SK-N-SH (cell line): Measurements from ENCODE around the gene FOXM1. TPM values are rescaled to one million over a fixed set of nuclear protein-coding genes. Genes with fewer than 3 reads are reported as not detected.

Experiments
- CTCF ChIA-PET: fragments of 300-600, 350-600 bp; formaldehyde crosslinking; extraction: SDS; loops from one replicate; lab custom pipeline; 2021; lab: Yijun Ruan, JAX
- POLR2A ChIA-PET: fragments of 350-600 bp; sonication (Branson Sonifier 250); formaldehyde crosslinking; extraction: SDS; loops from one replicate; lab custom pipeline; 2020; ENCODE audit warnings: antibody characterized with exemption, inconsistent platforms; lab: Yijun Ruan, JAX
- DNase-seq: peaks from one replicate; pipeline ENCODE4 v3.0.0; 2012
- H2AFZ ChIP-seq: fragments of 200-600 bp; sonication (generic); 2 replicates; pipeline ENCODE4 v1.8.1; 2016; ENCODE audit warnings: antibody characterized with exemption, mild to moderate bottlenecking, low read depth
- H3F3A ChIP-seq: fragments of 200-600 bp; sonication (generic); replicated peaks from 2 replicates; pipeline ENCODE3; 2016; ENCODE audit warnings: antibody characterized with exemption, mild to moderate bottlenecking; ENCODE audit not compliant: insufficient read depth
- H3K27ac ChIP-seq, 2 experiments: fragments of 200-500 bp in 1 of 2; fragments of 200-600 bp in 1 of 2; sonication (Bioruptor generic) in 1 of 2; sonication (generic), shearing (Covaris generic) in 1 of 2; 2 replicates each; pipeline versions ENCODE4 v1.5.1 to v1.6.1; 2014 to 2016; ENCODE audit warnings: low read depth in 2 of 2, inconsistent platforms in 1 of 2, low read length in 1 of 2, mild to moderate bottlenecking in 1 of 2, mixed read lengths in 1 of 2
- H3K27me3 ChIP-seq: fragments of 200-600 bp; sonication (generic), shearing (Covaris generic); 2 replicates; pipeline ENCODE4 v1.6.1; 2016; ENCODE audit warnings: mixed run types; ENCODE audit not compliant: insufficient read depth
- H3K36me3 ChIP-seq, 2 experiments: fragments of 200-500 bp in 1 of 2; fragments of 200-600 bp in 1 of 2; sonication (Bioruptor generic) in 1 of 2; sonication (generic) in 1 of 2; replicated peaks in 1 of 2; 2 replicates each; pipeline versions ENCODE3 to v1.5.1; 2014 to 2016; ENCODE audit warnings: low read length in 1 of 2, mild to moderate bottlenecking in 1 of 2; ENCODE audit not compliant: insufficient read depth in 2 of 2, control insufficient read depth in 1 of 2
- H3K4me1 ChIP-seq, 2 experiments: fragments of 200-500 bp in 1 of 2; fragments of 200-600 bp in 1 of 2; sonication (Bioruptor generic) in 1 of 2; sonication (generic), shearing (Covaris generic) in 1 of 2; 2 replicates each; pipeline versions ENCODE4 v1.5.1 to v1.6.1; 2014 to 2016; ENCODE audit warnings: low read depth in 1 of 2, low read length in 1 of 2, mixed run types in 1 of 2; ENCODE audit not compliant: insufficient read depth in 2 of 2, control insufficient read depth in 1 of 2
- H3K4me2 ChIP-seq: fragments of 200-600 bp; sonication (generic), shearing (Covaris generic); 2 replicates; pipeline ENCODE4 v1.6.1; 2017; ENCODE audit warnings: mixed run types
- H3K4me3 ChIP-seq, 2 experiments: fragments of 200-500 bp in 1 of 2; fragments of 200-600 bp in 1 of 2; sonication (Bioruptor generic) in 1 of 2; sonication (generic), shearing (Covaris generic) in 1 of 2; 2 replicates each; pipeline versions ENCODE4 v1.5.1 to v1.8.1; 2014 to 2016; ENCODE audit warnings: low read depth in 2 of 2, inconsistent platforms in 1 of 2, low read length in 1 of 2, mild to moderate bottlenecking in 1 of 2, mixed read lengths in 1 of 2, moderate library complexity in 1 of 2
- H3K79me2 ChIP-seq: fragments of 200-600 bp; sonication (generic); 2 replicates; pipeline ENCODE4 v1.8.1; 2017; ENCODE audit warnings: mild to moderate bottlenecking; ENCODE audit not compliant: insufficient read depth
- H3K9ac ChIP-seq: fragments of 200-600 bp; sonication (generic); 2 replicates; pipeline ENCODE4 v1.6.1; 2017; ENCODE audit warnings: mixed run types
- H3K9me2 ChIP-seq: fragments of 200-600 bp; sonication (generic); 2 replicates; pipeline ENCODE4 v1.6.1; 2017; ENCODE audit warnings: mixed run types
- H3K9me3 ChIP-seq: fragments of 200-600 bp; sonication (generic); 2 replicates; pipeline ENCODE4 v1.6.1; 2017; ENCODE audit warnings: mixed run types, mild to moderate bottlenecking, moderate library complexity
- H4K20me1 ChIP-seq: fragments of 200-600 bp; sonication (generic); 2 replicates; pipeline ENCODE4 v1.6.1; 2017; ENCODE audit warnings: mild to moderate bottlenecking, mixed run types; ENCODE audit not compliant: insufficient read depth
- CHD2 ChIP-seq: fragments of 150-350 bp; IDR thresholded peaks from 2 replicates; pipeline ENCODE4 v1.6.1; 2018; ENCODE audit warnings: low read length; ENCODE audit not compliant: partially characterized antibody
- GATA2 ChIP-seq: sonication (generic); formaldehyde crosslinking; IDR thresholded peaks from 2 replicates; pipeline ENCODE4 v1.5.0; 2020; ENCODE audit warnings: mild to moderate bottlenecking, missing genetic modification reagents
- JUND ChIP-seq: IDR thresholded peaks from 2 replicates; pipeline ENCODE4 v1.4.0; 2012
- MEF2A ChIP-seq: IDR thresholded peaks from 2 replicates; pipeline ENCODE4 v1.4.0; 2012; ENCODE audit warnings: low read depth, borderline replicate concordance
- NFIC ChIP-seq: IDR thresholded peaks from 2 replicates; pipeline ENCODE4 v1.4.0; 2012; ENCODE audit warnings: borderline replicate concordance
- NRF1 ChIP-seq: IDR thresholded peaks from 2 replicates; pipeline ENCODE4 v1.6.1; 2012; ENCODE audit warnings: low read depth, mild to moderate bottlenecking, low read length
- RAD21 ChIP-seq: IDR thresholded peaks from 2 replicates; pipeline ENCODE4 v1.6.1; 2012; ENCODE audit warnings: mild to moderate bottlenecking, low read length
- RCOR1 ChIP-seq: fragments of 150-350 bp; IDR thresholded peaks from 2 replicates; pipeline ENCODE4 v1.6.1; 2017; ENCODE audit warnings: antibody characterized with exemption, low read length
- TAF1 ChIP-seq: IDR thresholded peaks from 2 replicates; pipeline ENCODE4 v1.6.1; 2012; ENCODE audit warnings: low read depth, mild to moderate bottlenecking, low read length, moderate library complexity, borderline replicate concordance
- TCF12 ChIP-seq: IDR thresholded peaks from 2 replicates; pipeline ENCODE4 v1.4.0; 2012
- TEAD4 ChIP-seq: IDR thresholded peaks from 2 replicates; pipeline ENCODE4 v1.4.0; 2012; ENCODE audit warnings: mild to moderate bottlenecking, borderline replicate concordance; ENCODE audit not compliant: insufficient read depth
- YY1 ChIP-seq: IDR thresholded peaks from 2 replicates; pipeline ENCODE4 v1.4.0; 2012; ENCODE audit warnings: low read depth, mild to moderate bottlenecking
- WGBS: methylation state at CpG from one replicate; pipeline ENCODE4 v1.1.6; 2017; ENCODE audit warnings: low lambda C conversion rate; 5-methylcytosine and 5-hydroxymethylcytosine counted together
- polyA plus RNA-seq, 3 experiments: library from polyadenylated mRNA; depleted of rRNA; stranded (reverse); fragments of >200 nt; gene quantifications; 2 replicates each; pipeline ENCODE4 v1.2.3, GENCODE V29; 2012
- TF ChIP-seq, protein P1 (sequence below): IDR thresholded peaks from 2 replicates; pipeline ENCODE4 v1.4.0; 2012; ENCODE audit warnings: low read depth, borderline replicate concordance
- TF ChIP-seq, protein P2 (sequence below): IDR thresholded peaks from 2 replicates; pipeline ENCODE4 v1.4.0; 2012; ENCODE audit warnings: low read depth, borderline replicate concordance
- TF ChIP-seq, protein P3 (sequence below): IDR thresholded peaks from 2 replicates; pipeline ENCODE4 v1.4.0; 2012; ENCODE audit warnings: low read depth
- TF ChIP-seq, protein P4 (sequence below): fragments of 150-350 bp; IDR thresholded peaks from 2 replicates; pipeline ENCODE4 v1.6.1; 2017; ENCODE audit warnings: antibody characterized with exemption, low read length, low read depth, borderline replicate concordance
- TF ChIP-seq, protein P5 (sequence below): fragments of 200-600 bp; sonication (generic); IDR thresholded peaks from 2 replicates; pipeline ENCODE4 v1.6.1; 2017; ENCODE audit warnings: antibody characterized with exemption, mild to moderate bottlenecking, moderate library complexity
- TF ChIP-seq, protein P6 (sequence below): IDR thresholded peaks from 2 replicates; pipeline ENCODE4; 2012
- TF ChIP-seq, protein P7 (sequence below): fragments of 150-350 bp; IDR thresholded peaks from 2 replicates; pipeline ENCODE4 v1.6.1; 2016; ENCODE audit warnings: mild to moderate bottlenecking, low read depth, low read length

Gene FOXM1
- polyA plus RNA-seq, 1 of the 3 experiments (the other 2 are of a cell fraction) = 29.9 TPM

DNA sequence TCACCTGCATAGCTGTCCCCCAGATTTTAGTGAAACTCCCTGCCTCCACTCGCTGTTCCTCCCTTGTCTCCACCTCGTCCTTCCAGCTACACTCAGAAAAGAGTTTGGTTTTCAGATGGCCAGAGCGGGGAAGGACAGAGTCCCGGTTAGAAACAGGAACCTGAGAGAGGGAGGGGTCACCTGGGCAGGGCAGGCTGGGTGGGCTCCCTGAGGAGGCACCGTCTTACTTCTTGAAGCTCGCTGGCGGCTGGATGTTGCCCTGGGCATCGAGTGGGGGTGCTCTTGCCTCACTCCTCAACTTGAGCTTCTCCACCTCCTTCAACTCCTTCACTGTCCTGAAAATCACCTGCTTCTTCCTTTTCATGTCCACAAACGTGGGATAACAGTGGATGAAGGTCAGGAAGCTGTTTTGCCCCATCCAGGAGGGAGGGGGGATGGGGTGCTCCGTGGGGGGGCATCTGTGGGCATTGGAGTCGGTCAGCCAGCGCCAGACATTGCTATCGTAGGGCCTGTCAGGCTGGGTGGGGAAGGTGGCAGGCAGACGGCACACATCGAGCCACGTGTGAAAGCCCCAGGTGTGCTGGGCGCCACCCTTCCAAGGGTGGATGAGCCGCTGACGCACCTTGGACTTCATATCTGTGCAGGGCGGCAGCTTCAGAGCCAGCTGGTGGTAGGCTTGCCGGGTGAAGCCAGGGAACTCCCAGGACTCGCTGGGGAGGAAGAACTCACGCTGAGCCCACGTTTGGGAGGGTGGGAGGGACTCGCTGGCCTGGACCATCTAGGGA, 22.1 kb downstream of the FOXM1 start:
- Histone ChIP-seq H3K79me2 (no peaks in the 10 kb centered on the region), H3K9me3 (no peaks in the 10 kb centered on the region), H3K4me3 (no peak overlapping the region), H3F3A (peaks cover 3% of the 10 kb centered on the region), H3K9ac (no peak overlapping the region), H4K20me1 (no peaks in the 10 kb centered on the region), H3K4me1 (no peaks in the 10 kb centered on the region), H2AFZ (no peak overlapping the region), H3K4me2 (no peak overlapping the region), H3K27ac (no peak overlapping the region)
- POLR2A ChIA-PET = no interaction called here
- DNase-seq = no peak
- TF ChIP-seq JUND = no peak
- TF ChIP-seq, protein P1, sequence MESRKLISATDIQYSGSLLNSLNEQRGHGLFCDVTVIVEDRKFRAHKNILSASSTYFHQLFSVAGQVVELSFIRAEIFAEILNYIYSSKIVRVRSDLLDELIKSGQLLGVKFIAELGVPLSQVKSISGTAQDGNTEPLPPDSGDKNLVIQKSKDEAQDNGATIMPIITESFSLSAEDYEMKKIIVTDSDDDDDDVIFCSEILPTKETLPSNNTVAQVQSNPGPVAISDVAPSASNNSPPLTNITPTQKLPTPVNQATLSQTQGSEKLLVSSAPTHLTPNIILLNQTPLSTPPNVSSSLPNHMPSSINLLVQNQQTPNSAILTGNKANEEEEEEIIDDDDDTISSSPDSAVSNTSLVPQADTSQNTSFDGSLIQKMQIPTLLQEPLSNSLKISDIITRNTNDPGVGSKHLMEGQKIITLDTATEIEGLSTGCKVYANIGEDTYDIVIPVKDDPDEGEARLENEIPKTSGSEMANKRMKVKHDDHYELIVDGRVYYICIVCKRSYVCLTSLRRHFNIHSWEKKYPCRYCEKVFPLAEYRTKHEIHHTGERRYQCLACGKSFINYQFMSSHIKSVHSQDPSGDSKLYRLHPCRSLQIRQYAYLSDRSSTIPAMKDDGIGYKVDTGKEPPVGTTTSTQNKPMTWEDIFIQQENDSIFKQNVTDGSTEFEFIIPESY = no peak
- no peak for TF ChIP-seq CHD2
- TF ChIP-seq NFIC = no peak
- TF ChIP-seq, protein P2, sequence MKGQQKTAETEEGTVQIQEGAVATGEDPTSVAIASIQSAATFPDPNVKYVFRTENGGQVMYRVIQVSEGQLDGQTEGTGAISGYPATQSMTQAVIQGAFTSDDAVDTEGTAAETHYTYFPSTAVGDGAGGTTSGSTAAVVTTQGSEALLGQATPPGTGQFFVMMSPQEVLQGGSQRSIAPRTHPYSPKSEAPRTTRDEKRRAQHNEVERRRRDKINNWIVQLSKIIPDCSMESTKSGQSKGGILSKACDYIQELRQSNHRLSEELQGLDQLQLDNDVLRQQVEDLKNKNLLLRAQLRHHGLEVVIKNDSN = no peak
- TF ChIP-seq, protein P3, sequence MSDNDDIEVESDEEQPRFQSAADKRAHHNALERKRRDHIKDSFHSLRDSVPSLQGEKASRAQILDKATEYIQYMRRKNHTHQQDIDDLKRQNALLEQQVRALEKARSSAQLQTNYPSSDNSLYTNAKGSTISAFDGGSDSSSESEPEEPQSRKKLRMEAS = no peak
- TF ChIP-seq, protein P4, sequence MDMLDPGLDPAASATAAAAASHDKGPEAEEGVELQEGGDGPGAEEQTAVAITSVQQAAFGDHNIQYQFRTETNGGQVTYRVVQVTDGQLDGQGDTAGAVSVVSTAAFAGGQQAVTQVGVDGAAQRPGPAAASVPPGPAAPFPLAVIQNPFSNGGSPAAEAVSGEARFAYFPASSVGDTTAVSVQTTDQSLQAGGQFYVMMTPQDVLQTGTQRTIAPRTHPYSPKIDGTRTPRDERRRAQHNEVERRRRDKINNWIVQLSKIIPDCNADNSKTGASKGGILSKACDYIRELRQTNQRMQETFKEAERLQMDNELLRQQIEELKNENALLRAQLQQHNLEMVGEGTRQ = no peak
- TF ChIP-seq YY1 = no peak
- TF ChIP-seq, protein P5, sequence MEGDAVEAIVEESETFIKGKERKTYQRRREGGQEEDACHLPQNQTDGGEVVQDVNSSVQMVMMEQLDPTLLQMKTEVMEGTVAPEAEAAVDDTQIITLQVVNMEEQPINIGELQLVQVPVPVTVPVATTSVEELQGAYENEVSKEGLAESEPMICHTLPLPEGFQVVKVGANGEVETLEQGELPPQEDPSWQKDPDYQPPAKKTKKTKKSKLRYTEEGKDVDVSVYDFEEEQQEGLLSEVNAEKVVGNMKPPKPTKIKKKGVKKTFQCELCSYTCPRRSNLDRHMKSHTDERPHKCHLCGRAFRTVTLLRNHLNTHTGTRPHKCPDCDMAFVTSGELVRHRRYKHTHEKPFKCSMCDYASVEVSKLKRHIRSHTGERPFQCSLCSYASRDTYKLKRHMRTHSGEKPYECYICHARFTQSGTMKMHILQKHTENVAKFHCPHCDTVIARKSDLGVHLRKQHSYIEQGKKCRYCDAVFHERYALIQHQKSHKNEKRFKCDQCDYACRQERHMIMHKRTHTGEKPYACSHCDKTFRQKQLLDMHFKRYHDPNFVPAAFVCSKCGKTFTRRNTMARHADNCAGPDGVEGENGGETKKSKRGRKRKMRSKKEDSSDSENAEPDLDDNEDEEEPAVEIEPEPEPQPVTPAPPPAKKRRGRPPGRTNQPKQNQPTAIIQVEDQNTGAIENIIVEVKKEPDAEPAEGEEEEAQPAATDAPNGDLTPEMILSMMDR = no peak
- TF ChIP-seq TAF1 = no peak
- TF ChIP-seq NRF1 = no peak
- no peak for TF ChIP-seq RAD21
- TF ChIP-seq, protein P6, sequence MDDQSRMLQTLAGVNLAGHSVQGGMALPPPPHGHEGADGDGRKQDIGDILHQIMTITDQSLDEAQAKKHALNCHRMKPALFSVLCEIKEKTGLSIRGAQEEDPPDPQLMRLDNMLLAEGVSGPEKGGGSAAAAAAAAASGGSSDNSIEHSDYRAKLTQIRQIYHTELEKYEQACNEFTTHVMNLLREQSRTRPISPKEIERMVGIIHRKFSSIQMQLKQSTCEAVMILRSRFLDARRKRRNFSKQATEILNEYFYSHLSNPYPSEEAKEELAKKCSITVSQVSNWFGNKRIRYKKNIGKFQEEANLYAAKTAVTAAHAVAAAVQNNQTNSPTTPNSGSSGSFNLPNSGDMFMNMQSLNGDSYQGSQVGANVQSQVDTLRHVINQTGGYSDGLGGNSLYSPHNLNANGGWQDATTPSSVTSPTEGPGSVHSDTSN = no peak
- no peak for TF ChIP-seq TEAD4
- no peak for TF ChIP-seq TCF12
- no peak for TF ChIP-seq MEF2A
- no peak for TF ChIP-seq GATA2 (CRISPR knock-in tag)
- TF ChIP-seq RCOR1 = no peak
- TF ChIP-seq, protein P7, sequence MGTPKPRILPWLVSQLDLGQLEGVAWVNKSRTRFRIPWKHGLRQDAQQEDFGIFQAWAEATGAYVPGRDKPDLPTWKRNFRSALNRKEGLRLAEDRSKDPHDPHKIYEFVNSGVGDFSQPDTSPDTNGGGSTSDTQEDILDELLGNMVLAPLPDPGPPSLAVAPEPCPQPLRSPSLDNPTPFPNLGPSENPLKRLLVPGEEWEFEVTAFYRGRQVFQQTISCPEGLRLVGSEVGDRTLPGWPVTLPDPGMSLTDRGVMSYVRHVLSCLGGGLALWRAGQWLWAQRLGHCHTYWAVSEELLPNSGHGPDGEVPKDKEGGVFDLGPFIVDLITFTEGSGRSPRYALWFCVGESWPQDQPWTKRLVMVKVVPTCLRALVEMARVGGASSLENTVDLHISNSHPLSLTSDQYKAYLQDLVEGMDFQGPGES = no peak
- TF ChIP-seq, all 33 proteins: peak for 0
- H3K36me3 ChIP-seq = peaks cover 0 to 15% of the 10 kb centered on the region in 2 experiments
- 89% methylated on average over 23 of the region's 25 CpGs for WGBS
- H3K9me2 ChIP-seq = no peaks in the 10 kb centered on the region
- CTCF ChIA-PET = interaction anchor here (0.7 to 3.8 kb wide), 21 partner anchors 8 to 190 kb away, joined by 3 to 30 read pairs (median 6); no protein-coding TSS in a partner anchor
- H3K27me3 ChIP-seq = no peaks in the 10 kb centered on the region
